Cardiac septum (tissue), 1 donor: Measurements from ENCODE around the gene RPUSD4. TPM values are rescaled to one million over a fixed set of nuclear protein-coding genes. Genes with fewer than 3 reads are reported as not detected.

Experiments used
- DNase-seq: peaks from one replicate; pipeline ENCODE4 v3.0.0-alpha.2; 2020; ENCODE audit warnings: low spot score
- intact Hi-C: fragments of 100-400 bp; cut with DNase I; formaldehyde crosslinking; loops from one replicate; pipeline ENCODE4 v1.14.0; 2022
- total RNA-seq: library from RNA; stranded (reverse); fragmentation: NEBNext Ultra II Directional; extraction: Animal tissue kit (Norgen Biotek cat#: 25700); gene quantifications from one replicate; pipeline ENCODE4 v1.2.1, GENCODE V29; 2021
- donor health status: DM: no; HTN: no; CAD: no.

Gene RPUSD4
- total RNA-seq, 1 donor from 2014 or later, result 32.2 TPM

- DNase-seq, result no peak
- intact Hi-C loops, result no loop called here
These were observed 22.9 kb downstream of the RPUSD4 start for GRCh38 chr11:126188332-126189108.

GRCh38 chr11:126186708-126187529 lies 24.5 kb downstream of the RPUSD4 start:
- DNase-seq, result no peak
- intact Hi-C loops, result no loop called here

GRCh38 chr11:126186025-126186698 lies 25.3 kb downstream of the RPUSD4 start:
- intact Hi-C loops, result no loop called here
- DNase-seq, result no peak

GRCh38 chr11:126185259-126186024 lies 26.0 kb downstream of the RPUSD4 start:
- peak; percentile 58 for DNase-seq
- intact Hi-C loops, result no loop called here

GRCh38 chr11:126182787-126183445 lies 28.5 kb downstream of the RPUSD4 start:
- intact Hi-C loops, result no loop called here
- DNase-seq, result no peak

- no peak for DNase-seq
- intact Hi-C loops, result no loop called here
These were observed 29.3 kb downstream of the RPUSD4 start for GRCh38 chr11:126181939-126182730.

DNA sequence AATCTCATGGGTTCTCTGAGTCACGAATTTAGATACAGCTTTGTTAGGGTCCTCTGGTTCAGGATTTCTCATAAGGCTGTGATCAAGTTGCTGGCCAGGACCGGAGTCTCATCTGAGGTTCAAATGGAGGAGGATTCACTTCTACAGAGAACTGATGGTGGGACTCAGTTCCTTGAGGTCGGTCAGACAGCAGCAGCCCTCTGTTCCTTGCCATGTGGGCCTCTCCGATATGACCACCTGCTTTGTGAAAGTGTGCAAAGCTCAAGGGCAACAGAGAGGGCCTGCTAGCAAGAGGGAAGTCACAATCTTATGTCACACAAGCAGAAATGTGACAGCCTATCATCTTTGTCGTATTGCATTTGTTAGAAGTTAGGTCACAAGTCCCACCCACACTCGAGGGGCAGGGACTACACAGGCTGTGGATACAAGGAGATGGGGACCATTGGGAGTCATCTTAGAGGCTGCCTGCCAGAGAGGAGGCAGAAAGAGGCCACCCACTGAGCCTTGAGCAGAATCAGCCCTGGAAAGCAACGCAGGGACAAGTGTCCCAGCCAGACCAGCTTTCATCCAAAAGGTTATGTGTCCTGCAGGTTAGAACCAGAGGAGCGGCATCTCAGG lies 34.5 kb downstream of the RPUSD4 start:
- DNase-seq, result no peak
- intact Hi-C loops, result no loop called here

- intact Hi-C loops, result no loop called here
- DNase-seq, result no peak
These were observed 36.1 kb downstream of the RPUSD4 start for GRCh38 chr11:126175393-126175792.

- no peak for DNase-seq
- intact Hi-C loops, result no loop called here
These were observed 36.6 kb downstream of the RPUSD4 start for GRCh38 chr11:126174816-126175215.

DNA sequence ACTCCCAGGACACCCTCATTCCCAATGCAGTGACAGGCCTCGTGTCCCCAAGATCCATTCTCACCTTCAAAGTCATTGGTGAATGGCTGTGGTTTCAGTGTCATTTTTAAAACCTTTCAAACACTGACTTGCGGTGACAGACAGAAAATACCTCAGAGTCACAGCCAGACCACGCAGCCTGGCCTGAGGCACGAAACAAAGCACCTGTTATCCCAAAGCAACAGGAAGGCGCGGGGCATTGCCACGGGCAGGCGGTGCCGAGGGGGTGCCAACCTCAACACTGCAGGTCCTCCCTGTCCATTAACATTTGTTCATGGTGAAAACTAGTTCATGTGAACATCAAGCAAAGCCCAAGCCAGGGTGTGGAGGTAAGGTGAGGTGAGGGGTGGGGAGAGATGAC lies 38.2 kb downstream of the RPUSD4 start:
- intact Hi-C loops, result no loop called here
- no peak for DNase-seq

GRCh38 chr11:126172596-126173038 lies 38.8 kb downstream of the RPUSD4 start:
- intact Hi-C loops, result no loop called here
- DNase-seq, result no peak

GRCh38 chr11:126169291-126169690 lies 42.2 kb downstream of the RPUSD4 start:
- intact Hi-C loops, result no loop called here
- DNase-seq, result no peak

DNA sequence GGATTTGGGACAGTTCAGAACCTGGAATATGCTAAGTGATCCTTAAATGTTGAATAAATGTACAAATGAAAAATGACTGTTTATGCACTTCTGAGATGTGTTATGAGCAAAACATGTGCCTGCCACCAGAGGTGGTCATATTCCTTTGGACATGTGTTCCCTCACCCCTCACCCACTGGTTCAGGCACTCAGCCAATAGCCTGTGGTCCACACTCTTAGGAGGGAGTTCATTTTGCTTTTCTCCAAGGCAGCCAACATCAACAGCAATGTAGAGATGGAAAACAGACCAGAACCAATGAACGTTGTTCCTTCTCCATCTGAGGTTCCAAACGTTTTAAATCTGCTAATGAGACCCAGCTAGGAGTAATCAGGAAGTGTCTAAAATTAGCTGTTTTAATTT lies 44.0 kb downstream of the RPUSD4 start:
- DNase-seq, result no peak
- intact Hi-C loops, result no loop called here

- intact Hi-C loops, result no loop called here
These were observed 45.0 kb downstream of the RPUSD4 start for GRCh38 chr11:126166413-126166812.

GRCh38 chr11:126165757-126166156 lies 45.7 kb downstream of the RPUSD4 start:
- intact Hi-C loops, result no loop called here
- DNase-seq, result no peak

More at GRCh38 chr11:126166413-126166812, 45.0 kb downstream of the RPUSD4 start:
- no peak for DNase-seq

GRCh38 chr11:126165311-126165720 lies 46.1 kb downstream of the RPUSD4 start:
- intact Hi-C loops, result no loop called here
- DNase-seq, result no peak

GRCh38 chr11:126164781-126165180 lies 46.7 kb downstream of the RPUSD4 start:
- no peak for DNase-seq
- intact Hi-C loops, result no loop called here

DNA sequence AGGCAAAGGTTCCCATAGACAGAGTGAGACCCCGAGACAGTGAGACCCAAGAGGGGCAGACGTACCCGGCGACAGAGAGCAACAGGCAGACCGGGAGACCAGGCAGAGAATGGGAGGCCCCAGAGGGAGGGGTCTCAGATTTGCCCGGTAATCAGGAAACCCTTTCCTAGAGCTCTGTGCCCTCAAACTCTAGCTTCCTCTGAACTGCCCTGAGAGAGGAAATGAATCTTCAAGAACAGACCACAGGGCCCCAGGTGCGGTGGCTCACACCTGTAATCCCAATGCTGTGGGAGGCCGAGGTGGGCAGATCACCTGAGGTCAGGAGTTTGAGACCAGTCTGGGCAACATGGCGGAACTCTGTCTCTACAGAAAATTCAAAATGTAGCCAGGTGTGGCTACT lies 47.7 kb downstream of the RPUSD4 start:
- DNase-seq, result no peak
- intact Hi-C loops, result no loop called here
